Suprapubic skin (tissue), 4 donors: ENCODE measurements around the gene ISX. TPM values are rescaled to one million over a fixed set of nuclear protein-coding genes. Genes with fewer than 3 reads are reported as not detected.

Source experiments
- DNase-seq, 2 donors: peaks; one replicate each; pipeline ENCODE4 v3.0.0-alpha.2; 2019; ENCODE audit warnings: low spot score in 2 of 2
- H3K27ac ChIP-seq: fragments of 200-600 bp; sonication (generic); one replicate; pipeline ENCODE4 v1.5.1; 2019
- H3K27me3 ChIP-seq: fragments of 200-600 bp; sonication (generic); one replicate; pipeline ENCODE4 v1.5.1; 2019
- H3K36me3 ChIP-seq: fragments of 200-600 bp; sonication (generic); one replicate; pipeline ENCODE4 v1.5.1; 2019
- H3K4me1 ChIP-seq: fragments of 200-600 bp; sonication (generic); one replicate; pipeline ENCODE4 v1.5.1; 2019
- H3K4me3 ChIP-seq: fragments of 200-600 bp; sonication (generic); one replicate; pipeline ENCODE4 v1.5.1; 2019; ENCODE audit warnings: mild to moderate bottlenecking
- H3K9me3 ChIP-seq: fragments of 200-600 bp; sonication (generic); one replicate; pipeline ENCODE4 v1.5.1; 2019
- CTCF ChIP-seq, 2 donors: fragments of 200-600 bp in 1 of 2; fragments of 450-650 bp in 1 of 2; sonication (generic) in 1 of 2; IDR thresholded peaks; one replicate each; pipeline ENCODE4 v1.5.1; 2016 to 2019; ENCODE audit warnings: antibody characterized with exemption in 2 of 2, mild to moderate bottlenecking in 1 of 2, moderate library complexity in 1 of 2
- EP300 ChIP-seq: sonication (generic); formaldehyde crosslinking; IDR thresholded peaks from one replicate; pipeline ENCODE4 v1.6.1; 2017; ENCODE audit warnings: antibody characterized with exemption
- POLR2A ChIP-seq, 2 donors: fragments of 450-650 bp; IDR thresholded peaks; one replicate each; pipeline ENCODE4 v1.6.1; 2017; ENCODE audit warnings: antibody characterized with exemption in 2 of 2, mild to moderate bottlenecking in 2 of 2, moderate library complexity in 2 of 2
- POLR2AphosphoS5 ChIP-seq, 3 donors: sonication (generic); formaldehyde crosslinking; IDR thresholded peaks; one replicate each; pipeline ENCODE4 v1.6.1; 2017; ENCODE audit warnings: antibody characterized with exemption in 3 of 3
- whole genome bisulfite sequencing: methylation state at CpG from one replicate; pipeline ENCODE4 v1.1.5; 2018; 5-methylcytosine and 5-hydroxymethylcytosine counted together
- total RNA-seq, 4 donors: library from RNA; depleted of rRNA; stranded (reverse); fragments of >200 nt; gene quantifications; one replicate each; pipeline ENCODE4 v1.1.0, GENCODE V29; 2016

ISX gene
- total RNA-seq, 4 donors from 2014 or later: not detected

GRCh38 chr22:35051791-35052190, 14.2 kb upstream of the ISX start:
- Histone ChIP-seq H3K27me3 (peaks cover 18% of the 10 kb centered on the region), H3K27ac (no peak overlapping the region), H3K36me3 (no peaks in the 10 kb centered on the region), H3K4me3 (no peak overlapping the region), H3K9me3 (peaks cover 3% of the 10 kb centered on the region), H3K4me1 (no peaks in the 10 kb centered on the region)
- TF ChIP-seq CTCF (IDR thresholded peaks at IDR 0.05) (no peak), POLR2AphosphoS5 (IDR thresholded peaks at IDR 0.05) (no peak), POLR2A (IDR thresholded peaks at IDR 0.05) (no peak), EP300 (no peak)
- DNase-seq: no peak

GRCh38 chr22:35053060-35053835, 12.7 kb upstream of the ISX start:
- 75% methylated on average over 8 of the region's 8 CpGs for WGBS
- no peak for TF ChIP-seq EP300
- TF ChIP-seq POLR2A (IDR thresholded peaks at IDR 0.05): no peak
- no peak for TF ChIP-seq CTCF (IDR thresholded peaks at IDR 0.05)
- no peak for TF ChIP-seq POLR2AphosphoS5 (IDR thresholded peaks at IDR 0.05)

GRCh38 chr22:35054064-35054463, 11.9 kb upstream of the ISX start:
- 65% methylated on average over 3 of the region's 3 CpGs for WGBS
- H3K4me1 ChIP-seq: no peaks in the 10 kb centered on the region
- no peak for TF ChIP-seq CTCF (IDR thresholded peaks at IDR 0.05)
- TF ChIP-seq EP300: no peak
- TF ChIP-seq POLR2AphosphoS5 (IDR thresholded peaks at IDR 0.05): no peak
- no peak for TF ChIP-seq POLR2A (IDR thresholded peaks at IDR 0.05)

More at GRCh38 chr22:35053060-35053835, 12.7 kb upstream of the ISX start:
- Histone ChIP-seq H3K36me3 (no peaks in the 10 kb centered on the region), H3K4me1 (no peaks in the 10 kb centered on the region), H3K27me3 (peaks cover 4% of the 10 kb centered on the region), H3K27ac (no peak overlapping the region), H3K4me3 (no peak overlapping the region), H3K9me3 (no peaks in the 10 kb centered on the region)
- DNase-seq: no peak

GRCh38 chr22:35056486-35056885, 9.5 kb upstream of the ISX start:
- no peaks in the 10 kb centered on the region for H3K4me1 ChIP-seq
- H3K27me3 ChIP-seq: peaks cover 4% of the 10 kb centered on the region
- DNase-seq: no peak
- no peak for TF ChIP-seq EP300
- no peak for TF ChIP-seq POLR2A (IDR thresholded peaks at IDR 0.05)
- no peak for TF ChIP-seq CTCF (IDR thresholded peaks at IDR 0.05)
- no peak for TF ChIP-seq POLR2AphosphoS5 (IDR thresholded peaks at IDR 0.05)
- no peak overlapping the region for H3K27ac ChIP-seq
- H3K4me3 ChIP-seq: no peak overlapping the region
- no peaks in the 10 kb centered on the region for H3K9me3 ChIP-seq
- no peaks in the 10 kb centered on the region for H3K36me3 ChIP-seq

More at GRCh38 chr22:35054064-35054463, 11.9 kb upstream of the ISX start:
- H3K27me3 ChIP-seq: peaks cover 4% of the 10 kb centered on the region
- H3K27ac ChIP-seq: no peak overlapping the region
- H3K4me3 ChIP-seq: no peak overlapping the region
- no peak for DNase-seq
- no peaks in the 10 kb centered on the region for H3K36me3 ChIP-seq
- no peaks in the 10 kb centered on the region for H3K9me3 ChIP-seq

GRCh38 chr22:35057155-35057554, 8.8 kb upstream of the ISX start:
- Histone ChIP-seq H3K4me3 (no peak overlapping the region), H3K27me3 (peaks cover 4% of the 10 kb centered on the region), H3K27ac (no peak overlapping the region), H3K9me3 (no peaks in the 10 kb centered on the region), H3K4me1 (no peaks in the 10 kb centered on the region), H3K36me3 (no peaks in the 10 kb centered on the region)
- DNase-seq: no peak
- no peak for TF ChIP-seq POLR2A (IDR thresholded peaks at IDR 0.05)
- TF ChIP-seq EP300: no peak
- no peak for TF ChIP-seq POLR2AphosphoS5 (IDR thresholded peaks at IDR 0.05)
- TF ChIP-seq CTCF (IDR thresholded peaks at IDR 0.05): no peak
- 89% methylated on average over 1 of the region's 1 CpG for WGBS
